Ureter (tissue), 1 donor: ENCODE measurements around the gene RBM19. TPM values are rescaled to one million over a fixed set of nuclear protein-coding genes. Genes with fewer than 3 reads are reported as not detected.

ENCODE experiments used
- DNase-seq: peaks from one replicate; pipeline ENCODE4 v3.0.0-alpha.2; 2020; ENCODE audit warnings: low spot score
- total RNA-seq: library from RNA; stranded (reverse); gene quantifications from one replicate; pipeline ENCODE4 v1.2.4, GENCODE V29; 2023
- donor health status: DM: yes; HTN: yes; CAD: no.

The RBM19 gene
- total RNA-seq, 1 donor from 2014 or later, result 60.0 TPM

DNA sequence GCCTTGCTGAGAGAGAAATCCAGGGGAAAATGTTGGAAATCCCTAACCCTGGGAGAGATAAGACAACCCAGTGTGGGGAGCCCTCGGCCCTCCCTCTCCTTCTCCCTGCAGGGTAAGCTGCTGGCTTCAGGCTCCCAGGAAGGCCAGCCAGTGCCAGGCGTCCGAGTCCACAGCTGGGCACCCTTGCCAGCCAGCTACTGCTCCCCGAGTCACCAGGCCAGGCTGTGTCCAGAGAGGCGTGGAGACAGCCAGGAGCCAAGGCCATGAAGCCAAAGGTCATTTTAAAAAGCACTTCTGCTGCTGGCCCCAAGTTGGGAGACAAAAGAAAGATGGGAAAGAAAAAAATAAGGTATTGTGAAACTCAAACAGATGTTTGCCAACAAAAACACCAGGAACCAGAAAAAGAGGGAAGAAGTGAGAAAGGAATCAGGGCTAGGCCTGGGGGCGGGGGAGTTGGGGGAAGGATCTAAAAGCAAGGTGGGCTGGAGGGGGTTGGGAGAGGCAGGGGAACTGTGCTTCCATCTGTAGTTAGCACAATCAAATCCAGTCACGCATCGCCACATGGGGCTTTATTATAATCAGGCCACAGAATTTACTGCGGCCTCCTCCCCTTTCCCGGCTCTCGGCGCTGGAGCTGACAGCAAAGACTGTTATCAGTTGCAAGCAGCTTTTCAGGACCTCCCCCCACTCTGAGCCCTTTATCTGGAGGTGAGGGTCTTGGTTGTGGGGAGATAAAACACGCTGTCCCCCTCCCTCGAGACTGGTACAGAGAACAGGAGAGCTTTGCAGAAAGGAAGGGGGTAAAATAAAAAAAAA is 33.5 kb downstream of the RBM19 start:
- DNase-seq, result no peak

- no peak for DNase-seq
Observed at GRCh38 chr12:113931517-113931916, 34.6 kb downstream of the RBM19 start.

- DNase-seq, result no peak
Observed at GRCh38 chr12:113930249-113930648, 35.9 kb downstream of the RBM19 start.

DNA sequence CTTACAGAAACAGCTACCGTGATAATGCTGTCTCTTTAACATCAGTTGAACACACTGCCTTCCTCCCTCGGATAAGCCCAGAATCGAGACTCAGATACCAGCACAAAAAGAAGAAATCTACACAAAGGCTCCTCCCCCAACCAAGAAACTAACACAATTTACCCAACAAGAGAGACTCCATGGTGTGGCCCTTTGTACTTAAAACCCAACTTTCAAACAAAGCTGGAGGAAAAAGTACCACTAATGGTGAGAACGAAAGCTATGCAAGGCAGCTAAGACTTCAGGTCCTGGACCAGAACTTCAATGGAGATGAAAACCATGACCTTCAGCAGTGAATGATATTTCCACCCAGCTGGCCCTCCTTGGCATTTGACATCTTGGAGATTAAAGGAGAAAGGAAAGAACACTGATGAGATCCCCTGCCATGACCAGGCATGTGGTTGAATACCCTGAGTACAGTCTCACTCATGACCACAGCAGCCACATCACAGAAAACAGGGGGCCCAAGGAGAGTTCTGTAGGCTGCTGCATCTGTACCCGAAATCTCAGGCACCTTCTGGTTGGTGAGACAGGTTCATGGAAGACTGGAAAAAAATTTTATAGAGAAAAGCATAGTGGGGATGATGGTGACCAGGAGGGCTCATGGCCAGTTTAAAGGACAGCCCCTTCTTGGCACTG is 36.7 kb downstream of the RBM19 start:
- DNase-seq, result no peak

DNA sequence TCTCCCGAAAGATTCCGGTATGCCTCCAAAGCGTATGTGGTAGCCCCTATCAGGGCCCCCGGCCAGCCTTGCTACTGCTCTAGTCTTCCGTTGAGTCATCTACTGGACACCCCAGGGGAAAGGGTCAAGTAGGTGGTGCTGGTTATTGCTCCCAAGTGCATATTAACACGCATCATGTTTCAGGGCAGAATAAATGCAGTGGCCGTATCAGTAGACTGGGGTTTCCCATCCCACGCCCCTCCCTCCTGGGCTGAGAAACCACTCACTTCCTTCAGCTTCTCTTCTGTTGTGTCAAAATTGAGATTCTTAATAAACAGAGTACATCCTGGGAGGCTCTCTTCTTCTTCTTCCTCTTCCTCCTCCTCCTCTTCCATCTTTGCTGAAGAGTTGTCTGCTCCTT is 39.3 kb downstream of the RBM19 start:
- no peak for DNase-seq

GRCh38 chr12:113924341-113924740 is 41.8 kb downstream of the RBM19 start:
- DNase-seq, result no peak

DNA sequence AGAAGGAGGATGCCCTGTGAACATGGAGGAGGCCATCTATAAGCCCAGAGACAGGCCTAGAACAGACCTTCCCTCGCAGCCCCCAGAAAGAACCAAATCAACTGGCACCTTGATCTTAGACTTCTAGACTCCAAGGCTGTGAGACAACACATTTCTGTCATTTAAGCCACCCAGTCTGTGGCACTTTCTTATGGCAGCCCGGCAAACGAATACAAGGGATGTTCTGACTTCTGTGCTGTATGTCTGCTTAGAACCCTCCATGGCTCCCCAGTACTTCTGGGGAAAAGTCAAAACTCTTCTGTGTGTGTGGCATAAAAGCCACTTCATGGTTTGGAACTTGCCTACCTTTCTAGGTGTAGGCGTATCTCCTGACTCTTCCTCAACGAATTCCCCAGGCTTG is 42.9 kb downstream of the RBM19 start:
- no peak for DNase-seq

DNA sequence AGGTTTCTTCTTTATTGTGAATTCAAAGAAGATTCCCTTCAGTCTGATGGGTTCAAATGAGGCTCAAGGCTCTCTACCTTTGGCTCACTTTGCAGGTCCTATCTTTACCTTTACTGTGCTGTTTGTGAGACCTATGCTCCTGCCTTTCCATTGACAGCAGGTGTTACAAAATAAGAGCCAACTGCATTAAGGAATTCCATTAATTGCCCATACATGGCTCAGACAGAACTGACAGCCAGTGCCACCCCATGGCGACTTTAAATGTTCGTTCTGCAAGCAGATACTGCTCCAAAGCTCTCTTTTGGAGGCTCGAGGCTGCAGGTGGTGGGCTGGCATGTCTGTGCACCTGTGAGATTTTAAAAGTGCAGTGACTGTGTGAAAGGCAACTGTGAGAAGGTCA is 44.7 kb downstream of the RBM19 start:
- no peak for DNase-seq

GRCh38 chr12:113919791-113920190 is 46.3 kb downstream of the RBM19 start:
- DNase-seq, result no peak

DNA sequence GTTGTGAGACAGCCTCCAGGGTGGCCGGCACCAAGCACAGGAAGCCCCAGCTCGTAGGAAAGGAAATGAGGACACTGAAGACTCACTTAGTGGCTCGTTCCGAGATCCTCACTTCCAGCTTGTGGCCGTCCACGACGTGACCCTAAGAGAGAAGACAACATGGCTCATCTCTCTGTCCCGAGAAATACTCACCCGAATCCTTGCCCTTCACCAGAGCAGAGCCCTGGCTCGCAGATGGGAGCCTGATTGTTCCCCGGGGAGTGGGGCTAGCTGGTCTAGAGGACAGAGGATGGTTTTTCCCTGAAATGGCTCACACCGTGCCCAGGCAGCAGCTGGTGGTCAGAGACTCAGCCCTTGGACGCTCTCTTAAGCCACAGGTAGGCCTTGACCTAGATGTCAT is 47.8 kb downstream of the RBM19 start:
- DNase-seq, result no peak

DNA sequence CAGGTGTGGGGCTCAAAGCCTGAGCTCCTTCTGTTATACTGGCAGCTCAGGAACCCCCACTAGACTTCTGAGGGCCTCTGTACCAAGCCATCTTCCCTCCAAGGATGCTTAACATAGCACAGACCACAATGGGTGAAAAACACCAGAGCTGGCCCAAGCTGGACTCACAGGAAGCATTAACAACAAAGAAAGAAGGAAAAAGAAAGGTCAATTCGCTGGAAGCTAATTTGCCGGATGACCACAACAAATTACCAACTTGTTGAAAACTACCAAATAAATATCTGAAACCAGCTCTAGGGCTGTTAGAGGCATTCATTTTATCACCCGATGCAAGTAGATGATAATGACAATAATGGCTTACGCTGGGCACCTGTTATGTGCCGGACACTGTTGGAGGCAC is 48.7 kb downstream of the RBM19 start:
- DNase-seq, result no peak

GRCh38 chr12:113914806-113915205 is 51.3 kb downstream of the RBM19 start:
- DNase-seq, result no peak

DNA sequence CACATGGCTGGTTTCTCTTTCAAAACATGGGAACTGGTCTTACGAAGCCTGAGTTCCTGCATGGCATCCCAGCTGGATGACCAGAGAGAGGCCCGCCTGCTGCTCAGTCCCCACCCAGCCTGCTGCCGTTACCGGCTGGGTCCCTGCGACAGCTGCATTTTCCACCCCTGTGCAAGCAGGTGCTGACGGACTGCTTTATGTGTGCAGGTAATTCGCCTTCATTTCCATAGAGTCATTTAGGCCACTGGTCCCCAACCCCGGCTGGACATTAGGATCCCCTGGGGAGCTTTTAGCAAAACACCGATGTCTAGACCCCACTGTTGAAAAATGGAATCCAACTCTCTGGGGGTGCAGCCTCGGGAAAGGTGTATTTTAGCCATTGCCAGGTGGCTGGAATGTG is 51.9 kb downstream of the RBM19 start:
- no peak for DNase-seq

GRCh38 chr12:113912760-113913329 is 53.3 kb downstream of the RBM19 start:
- DNase-seq, result peak; percentile 73

DNA sequence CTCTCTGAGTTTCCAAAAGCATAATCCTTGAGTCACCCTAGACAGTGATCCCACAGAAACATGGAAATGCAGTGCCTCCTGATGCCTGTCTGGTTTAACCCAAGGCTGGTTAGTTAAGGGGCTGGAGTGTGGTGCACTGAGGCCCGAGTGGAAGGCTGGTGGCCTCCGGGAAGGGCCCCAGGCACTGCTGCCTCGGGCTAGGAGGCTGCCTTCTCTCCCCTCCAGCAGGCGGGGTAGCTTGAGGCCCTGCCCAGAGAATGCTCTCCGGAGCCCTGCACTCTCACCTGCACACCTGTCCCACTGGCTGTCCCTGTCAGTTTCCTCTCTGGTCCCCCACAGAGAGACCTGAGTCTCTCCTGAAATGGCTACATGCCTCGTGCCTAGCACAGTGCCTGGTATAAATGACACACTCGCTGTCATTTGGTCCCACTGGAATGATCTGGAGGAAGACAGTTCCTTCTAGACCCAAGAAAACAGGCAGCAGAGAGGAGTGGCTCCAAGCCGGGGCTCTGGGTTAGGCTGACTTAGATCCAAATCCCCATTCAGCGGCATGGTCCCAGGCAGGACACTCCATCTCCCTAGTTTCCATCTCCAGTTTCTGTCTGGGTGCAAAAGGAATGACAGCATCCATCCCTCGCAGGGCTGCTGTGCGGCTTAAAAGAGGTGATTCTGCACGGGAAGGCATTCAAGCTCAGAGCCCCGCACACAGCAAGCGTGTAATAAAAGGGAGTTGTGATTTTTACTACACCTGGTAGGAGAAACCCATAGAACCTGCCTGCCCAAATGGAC is 54.0 kb downstream of the RBM19 start:
- DNase-seq, result no peak

- DNase-seq, result no peak
Observed at GRCh38 chr12:113910751-113911272, 55.3 kb downstream of the RBM19 start.

GRCh38 chr12:113909776-113910420 is 56.2 kb downstream of the RBM19 start:
- DNase-seq, result no peak

GRCh38 chr12:113908584-113909100 is 57.5 kb downstream of the RBM19 start:
- DNase-seq, result no peak

- DNase-seq, result no peak
Observed at GRCh38 chr12:113907446-113908180, 58.5 kb downstream of the RBM19 start.

GRCh38 chr12:113906411-113907200 is 59.5 kb downstream of the RBM19 start:
- DNase-seq, result no peak
